Neural cell (in vitro differentiated cells): Measurements from ENCODE around the gene MOCS1. TPM values are rescaled to one million over a fixed set of nuclear protein-coding genes. Genes with fewer than 3 reads are reported as not detected.

Experiments
- H2AFZ ChIP-seq: fragments of 200-600, 300-800 bp; sonication (generic), shearing (Covaris generic); 2 replicates; pipeline ENCODE4 v1.6.0; 2014; ENCODE audit warnings: low read depth, mild to moderate bottlenecking, antibody characterized with exemption, low read length, moderate library complexity
- H3F3A ChIP-seq: fragments of 200-600 bp; shearing (Covaris generic); 2 replicates; pipeline ENCODE4 v1.6.1; 2016; ENCODE audit warnings: mild to moderate bottlenecking, moderate library complexity, mixed read lengths, antibody characterized with exemption, low read length; ENCODE audit not compliant: insufficient read depth, poor library complexity, severe bottlenecking
- H3K27ac ChIP-seq: fragments of 200-600, 300-800 bp; sonication (generic), shearing (Covaris generic); 2 replicates; pipeline ENCODE4 v1.5.1; 2014; ENCODE audit warnings: mild to moderate bottlenecking, low read length, moderate library complexity
- H3K27me3 ChIP-seq: fragments of 300-800, 200-600 bp; sonication (generic), shearing (Covaris generic); 2 replicates; pipeline ENCODE4 v1.6.0; 2014; ENCODE audit warnings: mild to moderate bottlenecking, low read depth, low read length, moderate library complexity; ENCODE audit not compliant: insufficient read depth
- H3K36me3 ChIP-seq: fragments of 300-800, 200-600 bp; sonication (generic), shearing (Covaris generic); 2 replicates; pipeline ENCODE4 v1.5.1; 2014; ENCODE audit warnings: mild to moderate bottlenecking, antibody characterized with exemption, low read length, moderate library complexity; ENCODE audit not compliant: insufficient read depth
- H3K4me2 ChIP-seq: fragments of 300-800, 200-600 bp; sonication (generic), shearing (Covaris generic); 2 replicates; pipeline ENCODE4 v1.6.0; 2014; ENCODE audit warnings: mild to moderate bottlenecking, low read length
- H3K4me3 ChIP-seq: fragments of 300-800, 200-600 bp; sonication (generic), shearing (Covaris generic); 2 replicates; pipeline ENCODE4 v1.5.1; 2014; ENCODE audit warnings: mild to moderate bottlenecking, low read length, moderate library complexity
- H3K79me2 ChIP-seq: fragments of 200-600 bp; shearing (Covaris generic); replicated peaks from 2 replicates; pipeline ENCODE4 v1.6.0; 2014; ENCODE audit warnings: mild to moderate bottlenecking, low read length, moderate library complexity; ENCODE audit not compliant: insufficient read depth
- H3K9ac ChIP-seq: fragments of 300-800, 200-600 bp; sonication (generic), shearing (Covaris generic); 2 replicates; pipeline ENCODE4 v1.6.1; 2016; ENCODE audit warnings: mild to moderate bottlenecking, low read length, mixed read lengths
- H3K9me2 ChIP-seq: fragments of 200-600 bp; shearing (Covaris generic); 2 replicates; pipeline ENCODE4 v1.6.1; 2016; ENCODE audit warnings: mild to moderate bottlenecking, low read length, mixed read lengths; ENCODE audit not compliant: insufficient read depth
- H3K9me3 ChIP-seq: fragments of 200-600, 300-800 bp; sonication (generic), shearing (Covaris generic); 2 replicates; pipeline ENCODE4 v1.6.1; 2016; ENCODE audit warnings: mild to moderate bottlenecking, mixed run types, low read length, moderate library complexity, mixed read lengths
- H4K20me1 ChIP-seq: fragments of 200-600 bp; shearing (Covaris generic); 2 replicates; pipeline ENCODE4 v1.6.1; 2016; ENCODE audit warnings: mild to moderate bottlenecking, mixed run types; ENCODE audit not compliant: insufficient read depth
- CTCF ChIP-seq: fragments of 450-650 bp; IDR thresholded peaks from 2 replicates; pipeline ENCODE4 v1.5.1; 2014; ENCODE audit warnings: antibody characterized with exemption, mild to moderate bottlenecking, moderate library complexity; ENCODE audit not compliant: poor library complexity, severe bottlenecking
- EP300 ChIP-seq: fragments of 450-650 bp; conservative IDR thresholded peaks from 2 replicates; pipeline ENCODE4 v1.6.1; 2014; ENCODE audit warnings: antibody characterized with exemption, mild to moderate bottlenecking, moderate library complexity; ENCODE audit not compliant: poor library complexity, severe bottlenecking
- EZH2 ChIP-seq: fragments of 200-600, 300-800 bp; shearing (Covaris generic), sonication (generic); IDR thresholded peaks from 2 replicates; pipeline ENCODE4 v1.6.1; 2014; ENCODE audit warnings: antibody characterized with exemption, low read length, borderline replicate concordance, mild to moderate bottlenecking; ENCODE audit not compliant: insufficient read depth, poor library complexity, severe bottlenecking
- MXI1 ChIP-seq: fragments of 450-650 bp; conservative IDR thresholded peaks from 2 replicates; pipeline ENCODE4 v1.6.1; 2014; ENCODE audit warnings: antibody characterized with exemption, mild to moderate bottlenecking; ENCODE audit not compliant: poor library complexity, severe bottlenecking
- POLR2AphosphoS5 ChIP-seq: IDR thresholded peaks from 2 replicates; pipeline ENCODE4 v1.6.1; 2012
- RAD21 ChIP-seq: fragments of 450-650 bp; conservative IDR thresholded peaks from 2 replicates; pipeline ENCODE4 v1.6.1; 2014; ENCODE audit warnings: antibody characterized with exemption, mild to moderate bottlenecking, moderate library complexity
- REST ChIP-seq: IDR thresholded peaks from 2 replicates; pipeline ENCODE4 v1.6.1; 2012; ENCODE audit warnings: borderline replicate concordance
- SMC3 ChIP-seq: fragments of 450-650 bp; conservative IDR thresholded peaks from 2 replicates; pipeline ENCODE4 v1.6.1; 2014; ENCODE audit warnings: antibody characterized with exemption, mild to moderate bottlenecking, moderate library complexity; ENCODE audit not compliant: poor library complexity
- TAF1 ChIP-seq: IDR thresholded peaks from 2 replicates; pipeline ENCODE4 v1.6.1; 2012; ENCODE audit warnings: low read depth
- polyA plus RNA-seq: library from polyadenylated mRNA; depleted of rRNA; stranded (reverse); fragments of >200 nt; gene quantifications from 2 replicates; pipeline ENCODE4 v1.2.3, GENCODE V29; 2014

MOCS1 gene
- polyA plus RNA-seq, 1 donor from 2014 or later, result 4.6 TPM

- no peak overlapping the region for H3K4me3 ChIP-seq
- H3K9me3 ChIP-seq, result no peaks in the 10 kb centered on the region
- H3K27ac ChIP-seq, result no peak overlapping the region
- TF ChIP-seq POLR2AphosphoS5 (no peak), RAD21 (no peak), REST (no peak), MXI1 (no peak), TAF1 (no peak), EP300 (no peak), CTCF (no peak), SMC3 (no peak), EZH2 (no peak)
- no peak overlapping the region for H3K4me2 ChIP-seq
- no peaks in the 10 kb centered on the region for H4K20me1 ChIP-seq
- no peaks in the 10 kb centered on the region for H3K79me2 ChIP-seq
- no peak overlapping the region for H3K9ac ChIP-seq
- H3K27me3 ChIP-seq, result no peaks in the 10 kb centered on the region
- no peaks in the 10 kb centered on the region for H3F3A ChIP-seq
- no peak overlapping the region for H2AFZ ChIP-seq
- H3K9me2 ChIP-seq, result no peaks in the 10 kb centered on the region
- no peaks in the 10 kb centered on the region for H3K36me3 ChIP-seq
Observed at GRCh38 chr6:39893286-39893685, 41.0 kb downstream of the MOCS1 start.

- H4K20me1 ChIP-seq, result no peaks in the 10 kb centered on the region
- H3K27me3 ChIP-seq, result no peaks in the 10 kb centered on the region
- H3K9me2 ChIP-seq, result no peaks in the 10 kb centered on the region
- no peak overlapping the region for H2AFZ ChIP-seq
- H3K79me2 ChIP-seq, result no peaks in the 10 kb centered on the region
- H3K9ac ChIP-seq, result no peak overlapping the region
- no peaks in the 10 kb centered on the region for H3F3A ChIP-seq
- no peak overlapping the region for H3K4me2 ChIP-seq
- no peak overlapping the region for H3K27ac ChIP-seq
- TF ChIP-seq POLR2AphosphoS5 (no peak), MXI1 (no peak), CTCF (peak; percentile 48), EZH2 (no peak), SMC3 (peak; percentile 49), TAF1 (no peak), REST (no peak), RAD21 (peak; percentile 45)
- no peak overlapping the region for H3K4me3 ChIP-seq
- no peaks in the 10 kb centered on the region for H3K36me3 ChIP-seq
- no peaks in the 10 kb centered on the region for H3K9me3 ChIP-seq
Observed at GRCh38 chr6:39892490-39893129, 41.7 kb downstream of the MOCS1 start.
